ENCODE results near the gene KRT13. TPM values are rescaled to one million over a fixed set of nuclear protein-coding genes. Genes with fewer than 3 reads are reported as not detected.
A peak's percentile ranks its signal among the peaks of the same experiment; 100 is the strongest.

Gene KRT13
- total RNA-seq, 1 donor from 2014 or later = not detected

GRCh38 chr17:41520821-41521521 lies 15.6 kb upstream of the KRT13 start:
- DNase-seq (ENCODE audit: low spot score) = no peak
- no peak for ATAC-seq

- no peak for ATAC-seq
- no peak for DNase-seq (ENCODE audit: low spot score)
Measured at GRCh38 chr17:41519501-41520224, 14.3 kb upstream of the KRT13 start.

DNA sequence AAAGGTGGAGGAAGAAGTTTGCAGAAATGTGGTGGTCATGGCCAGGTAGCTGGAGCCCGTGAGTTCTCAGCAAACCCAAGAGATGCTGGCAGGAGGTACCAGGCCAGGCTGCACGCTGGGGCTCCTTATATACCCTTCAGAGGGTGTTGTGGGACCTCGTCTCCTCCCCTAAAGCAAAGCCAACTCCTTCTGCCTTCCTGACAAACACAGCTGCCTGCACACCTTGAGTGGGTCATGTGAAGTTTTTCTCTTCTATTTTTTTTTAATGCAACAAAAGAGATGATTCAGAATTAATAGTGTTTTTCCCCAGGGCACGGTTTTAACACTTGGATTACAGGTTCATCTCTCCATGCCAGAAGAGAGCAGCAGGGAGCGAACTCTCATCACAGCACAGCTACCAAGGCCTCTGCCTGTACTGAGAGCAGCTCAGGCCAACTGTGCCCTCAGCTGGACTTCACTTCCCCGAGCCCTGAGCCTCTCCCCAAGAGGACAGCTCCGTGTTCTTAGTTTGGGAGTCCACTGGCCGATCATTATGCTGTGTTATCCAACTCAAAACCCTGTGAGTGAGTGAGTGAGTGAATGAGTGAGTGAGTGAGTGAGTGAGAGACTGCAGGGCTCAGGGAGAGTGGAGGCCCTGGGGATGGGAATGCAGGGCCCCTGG lies 13.5 kb upstream of the KRT13 start, which contains the start of gene KRT15:
TSS of gene KRT15 (minus strand) at position 102 of the 661 bp plus-strand sequence. CDS start at position 39, 63 bp downstream.
- DNase-seq (ENCODE audit: low spot score) (no peak), ATAC-seq (no peak)

- ATAC-seq = no peak
Measured at GRCh38 chr17:41518031-41518430, 12.6 kb upstream of the KRT13 start.

DNA sequence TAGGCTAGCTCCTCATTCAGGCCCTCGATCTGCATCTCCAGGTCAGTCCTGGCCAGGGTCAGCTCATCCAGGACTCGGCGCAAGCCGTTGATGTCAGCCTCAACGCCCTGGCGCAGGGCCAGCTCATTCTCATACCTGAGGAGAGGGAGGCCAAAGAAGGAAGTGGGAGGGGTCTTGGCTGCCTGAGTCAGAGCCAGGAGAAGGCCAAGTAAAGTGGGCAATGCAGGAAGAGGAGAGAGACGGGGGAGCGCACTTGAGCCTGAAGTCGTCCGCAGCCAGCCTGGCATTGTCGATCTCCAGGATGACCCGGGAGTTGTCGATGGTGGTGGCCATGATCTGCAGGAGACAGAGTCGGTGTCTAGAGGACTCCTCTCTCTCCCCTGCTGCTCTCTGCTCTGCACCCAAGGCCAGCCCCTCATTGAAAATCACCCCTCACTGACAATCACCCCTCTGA lies 11.4 kb upstream of the KRT13 start:
- no peak for DNase-seq (ENCODE audit: low spot score)
- ATAC-seq = no peak

More at GRCh38 chr17:41518031-41518430, 12.6 kb upstream of the KRT13 start:
- DNase-seq (ENCODE audit: low spot score) = no peak

GRCh38 chr17:41516147-41516829 lies 10.9 kb upstream of the KRT13 start:
- DNase-seq (ENCODE audit: low spot score) (no peak), ATAC-seq (no peak)

- DNase-seq (ENCODE audit: low spot score) (no peak), ATAC-seq (no peak)
Measured at GRCh38 chr17:41513168-41513547, 7.7 kb upstream of the KRT13 start.

- no peak for DNase-seq (ENCODE audit: low spot score)
- ATAC-seq = no peak
Measured at GRCh38 chr17:41512546-41513167, 7.2 kb upstream of the KRT13 start.

GRCh38 chr17:41511716-41512115 lies 6.3 kb upstream of the KRT13 start:
- ATAC-seq (no peak), DNase-seq (ENCODE audit: low spot score) (no peak)

- no peak for ATAC-seq
Measured at GRCh38 chr17:41511116-41511515, 5.7 kb upstream of the KRT13 start.

GRCh38 chr17:41510251-41511065 lies 5.0 kb upstream of the KRT13 start:
- ATAC-seq = no peak
- DNase-seq (ENCODE audit: low spot score) = no peak

More at GRCh38 chr17:41511116-41511515, 5.7 kb upstream of the KRT13 start:
- DNase-seq (ENCODE audit: low spot score) = no peak

DNA sequence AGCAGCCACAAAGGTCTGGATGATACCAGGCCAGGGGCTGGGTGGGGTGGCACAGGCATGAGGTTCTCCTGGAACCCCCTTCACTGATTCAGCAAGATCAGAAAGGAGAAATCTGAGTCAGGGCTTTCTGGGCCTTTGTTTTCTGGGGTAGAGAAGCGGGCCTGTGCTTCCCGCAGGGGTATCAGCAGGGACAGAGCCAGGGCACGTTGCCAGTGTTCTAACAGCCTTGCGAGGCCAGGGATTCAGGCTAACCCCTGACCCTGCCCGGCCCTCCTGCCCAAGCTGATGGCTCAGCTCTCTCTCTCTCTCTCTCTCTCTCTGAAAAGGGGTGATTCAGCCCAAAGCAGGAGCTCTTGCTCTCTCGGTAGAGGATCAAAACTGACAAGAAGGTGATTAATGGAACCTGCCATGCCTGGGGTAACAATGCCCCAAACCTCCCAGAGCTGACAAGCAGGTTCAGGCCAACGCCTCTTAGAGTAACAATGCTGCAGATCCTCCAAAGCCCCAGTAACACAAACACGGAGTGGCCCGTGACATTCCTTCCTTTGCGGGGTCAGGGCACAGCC lies 2.0 kb upstream of the KRT13 start:
- ATAC-seq (peak; percentile 30), DNase-seq (ENCODE audit: low spot score) (no peak)

DNA sequence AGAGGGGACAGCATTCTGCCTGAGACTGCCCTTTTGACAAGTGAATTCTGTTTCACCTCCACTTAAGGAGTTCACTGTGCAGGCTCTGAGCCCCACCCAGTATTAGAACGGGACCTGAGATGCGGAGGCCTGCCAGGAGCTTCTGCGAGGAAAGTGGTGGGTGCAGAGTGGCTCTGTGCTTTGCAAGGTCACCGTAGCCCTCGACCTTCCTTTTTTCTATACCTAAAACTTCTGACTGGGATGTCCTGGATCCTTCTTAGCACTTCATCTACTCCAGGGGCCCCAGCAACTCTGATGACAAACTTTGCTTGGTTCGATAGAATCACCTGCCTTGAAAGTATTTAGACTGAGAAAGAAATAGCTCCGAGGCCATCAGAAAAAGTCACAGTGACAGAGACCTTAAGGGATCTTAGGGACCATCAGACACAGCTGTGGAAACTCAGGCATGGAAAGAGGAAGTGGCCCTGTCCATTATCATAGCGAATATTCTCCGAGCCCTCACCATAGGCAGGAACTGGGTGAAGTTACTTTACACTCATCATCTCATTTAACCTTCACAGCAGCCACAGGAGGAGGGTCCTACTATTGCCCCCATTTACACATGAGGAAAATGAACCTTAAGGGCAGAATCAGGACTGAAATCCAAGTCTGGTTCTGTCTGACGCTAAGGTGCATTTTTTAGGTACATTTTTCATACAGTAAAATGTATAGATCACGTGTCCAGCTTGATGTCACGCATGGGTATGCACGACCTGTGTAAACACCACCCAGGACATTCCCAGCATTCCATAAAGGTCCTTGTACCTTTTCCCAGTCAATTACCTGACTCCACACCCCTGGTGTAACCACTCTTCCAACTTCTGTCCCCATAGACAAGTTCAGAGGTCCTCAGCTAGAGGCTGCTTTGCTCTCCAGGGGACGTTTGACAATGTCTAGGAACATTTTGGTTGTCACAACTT lies 676 bp upstream of the KRT13 start:
- ATAC-seq (no peak), DNase-seq (ENCODE audit: low spot score) (no peak)

- ATAC-seq (no peak), DNase-seq (ENCODE audit: low spot score) (no peak)
Measured at GRCh38 chr17:41504246-41504977, 1.0 kb downstream of the KRT13 start.

GRCh38 chr17:41503202-41503601 lies 2.2 kb downstream of the KRT13 start:
- ATAC-seq (no peak), DNase-seq (ENCODE audit: low spot score) (no peak)

GRCh38 chr17:41500131-41500911 lies 5.1 kb downstream of the KRT13 start:
- DNase-seq (ENCODE audit: low spot score) (no peak), ATAC-seq (no peak)

DNA sequence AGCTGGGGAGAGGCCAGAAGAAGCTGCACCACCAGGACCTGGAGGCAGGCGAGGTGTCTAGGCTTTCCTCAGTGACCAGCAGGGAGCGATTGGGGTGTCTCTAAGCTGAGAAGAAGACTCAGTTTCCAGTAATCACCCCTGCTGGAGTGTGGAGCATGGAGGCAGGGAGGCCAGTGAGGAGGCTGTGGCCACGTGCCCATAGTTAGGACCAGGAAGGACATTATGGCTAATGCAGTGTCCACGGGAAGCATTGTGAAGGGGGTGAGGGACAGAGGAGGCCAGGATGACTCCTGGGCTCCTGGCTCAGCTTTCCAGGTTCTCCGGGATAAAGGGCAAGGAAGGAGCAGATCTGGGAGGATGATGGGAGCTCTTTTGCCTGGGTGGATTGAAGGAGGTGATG lies 5.7 kb downstream of the KRT13 start:
- ATAC-seq (no peak), DNase-seq (ENCODE audit: low spot score) (no peak)
